Peyer's patch (tissue), 4 donors: Measurements from ENCODE around the gene TNFRSF1A.

ENCODE experiments used
- CTCF ChIP-seq, 6 experiments: fragments of 450-650 bp in 4 of 6; fragments of 200-600 bp in 2 of 6; sonication (generic) in 1 of 6; IDR thresholded peaks; one replicate each; pipeline ENCODE4 v1.5.1; 2017 to 2019; ENCODE audit warnings: antibody characterized with exemption in 6 of 6, mild to moderate bottlenecking in 3 of 6, moderate library complexity in 1 of 6
- POLR2A ChIP-seq, 2 donors: fragments of 450-650 bp; IDR thresholded peaks; one replicate each; pipeline ENCODE4 v1.5.1; 2017; ENCODE audit warnings: antibody characterized with exemption in 2 of 2, mild to moderate bottlenecking in 2 of 2, moderate library complexity in 2 of 2

- TF ChIP-seq CTCF (IDR thresholded peaks at IDR 0.05) = no peak
- TF ChIP-seq POLR2A (IDR thresholded peaks at IDR 0.05) = no peak
Measured at GRCh38 chr12:6301721-6302120, 40.2 kb downstream of the TNFRSF1A start.
